Measurements from ENCODE around the gene GPS1.
"Not testable (repeated sequence)": the region's sequence is repeated elsewhere in the genome, so short reads cannot be mapped to it uniquely, and the experiment has no call there.

GPS1 gene

DNA sequence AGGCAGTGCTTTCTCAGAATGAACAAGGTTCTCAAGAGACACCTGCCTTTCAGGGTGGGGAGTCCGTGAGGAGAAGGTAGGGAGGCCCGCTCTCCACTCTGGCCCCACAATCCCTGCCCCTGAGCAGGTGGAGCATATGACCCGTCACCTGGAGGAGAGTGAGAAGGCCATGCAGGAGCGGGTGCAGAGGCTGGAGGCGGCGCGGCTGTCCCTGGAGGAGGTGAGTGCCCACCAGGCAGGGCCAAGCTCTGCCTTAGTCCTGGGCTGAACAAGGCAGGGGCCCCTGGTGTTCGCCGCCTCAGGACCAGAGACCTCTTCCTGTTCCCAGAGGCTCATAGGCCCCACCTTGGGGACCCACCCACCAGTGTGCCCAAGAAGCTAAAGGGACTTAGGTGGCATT is 22.7 kb upstream of the GPS1 start:
- no peak for DNase-seq (ENCODE audit: low spot score)

DNA sequence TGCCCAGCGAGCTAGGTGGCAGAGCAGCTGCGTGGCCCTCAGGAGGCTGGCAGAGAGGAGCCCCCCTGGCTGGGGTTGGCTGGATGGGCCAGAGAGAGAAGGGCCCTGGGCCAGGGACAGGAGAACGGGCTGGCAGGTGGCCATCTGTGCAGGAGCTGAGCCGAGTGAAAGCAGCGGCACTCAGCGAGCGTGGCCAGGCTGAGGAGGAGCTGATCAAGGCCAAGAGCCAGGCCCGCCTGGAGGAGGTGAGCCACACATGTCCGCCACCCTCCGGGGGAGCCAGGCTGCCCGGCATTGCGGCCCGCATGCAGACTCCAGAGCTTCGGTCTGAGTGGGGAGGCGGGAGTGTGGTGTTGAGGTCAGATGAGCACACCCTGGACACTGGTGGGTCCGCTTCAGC is 22.3 kb upstream of the GPS1 start:
- DNase-seq (ENCODE audit: low spot score): no peak

DNA sequence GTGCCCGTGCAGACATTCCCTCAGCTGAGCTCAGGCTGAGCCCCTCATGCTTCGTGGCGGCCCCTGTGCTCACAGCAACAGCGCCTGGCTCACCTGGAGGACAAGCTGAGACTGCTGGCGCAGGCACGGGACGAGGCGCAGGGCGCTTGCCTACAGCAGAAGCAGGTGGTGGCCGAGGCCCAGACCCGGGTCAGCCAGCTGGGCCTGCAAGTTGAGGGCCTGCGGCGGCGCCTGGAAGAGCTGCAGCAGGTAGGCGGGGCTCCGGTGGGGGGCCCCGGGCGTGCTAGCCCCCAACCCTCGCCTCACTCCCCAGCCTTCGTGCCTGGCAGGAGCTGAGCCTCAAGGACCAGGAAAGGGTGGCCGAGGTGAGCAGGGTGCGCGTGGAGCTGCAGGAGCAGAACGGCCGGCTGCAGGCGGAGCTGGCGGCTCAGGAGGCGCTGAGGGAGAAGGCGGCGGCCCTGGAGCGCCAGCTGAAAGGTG is 21.7 kb upstream of the GPS1 start:
- DNase-seq (ENCODE audit: low spot score): no peak

DNA sequence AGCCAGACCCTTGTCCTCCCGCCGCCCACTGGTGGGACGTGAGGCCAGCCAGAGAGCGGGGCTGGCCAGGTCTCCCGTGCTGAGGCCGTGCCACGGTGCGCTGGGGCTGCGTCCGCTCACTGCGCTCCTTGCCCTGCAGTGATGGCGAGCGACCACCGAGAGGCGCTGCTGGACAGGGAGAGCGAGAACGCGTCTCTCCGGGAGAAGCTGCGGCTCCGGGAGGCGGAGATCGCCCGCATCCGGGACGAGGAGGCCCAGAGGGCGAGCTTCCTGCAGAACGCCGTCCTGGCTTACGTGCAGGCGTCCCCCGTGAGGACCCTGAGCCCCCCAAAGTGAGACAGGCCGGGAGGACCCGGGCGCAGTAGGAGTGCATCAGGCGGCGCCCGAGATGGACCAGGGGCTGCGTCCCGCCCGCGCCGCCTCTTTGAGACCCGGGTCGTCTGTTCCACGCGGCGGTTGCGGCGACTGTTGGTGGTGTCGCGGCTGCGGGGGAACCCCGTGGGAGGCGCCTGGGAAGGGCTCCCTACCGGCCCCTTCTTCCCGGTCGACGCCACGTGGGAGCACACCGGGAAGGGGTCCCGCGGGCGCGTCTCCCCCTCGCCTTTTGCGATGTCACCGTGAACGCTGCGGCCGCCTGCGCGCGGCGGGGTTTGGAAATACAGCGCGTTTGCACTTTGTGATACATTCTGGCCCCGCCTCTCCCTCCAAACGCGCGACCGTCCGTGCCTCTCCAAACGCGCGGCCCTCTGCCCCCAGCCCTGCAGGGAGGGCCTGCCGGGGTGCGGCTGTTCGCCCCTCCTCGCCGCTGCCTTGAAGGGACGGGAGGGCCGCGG is 21.0 kb upstream of the GPS1 start:
- peak; percentile 90 for DNase-seq (ENCODE audit: low spot score)

DNA sequence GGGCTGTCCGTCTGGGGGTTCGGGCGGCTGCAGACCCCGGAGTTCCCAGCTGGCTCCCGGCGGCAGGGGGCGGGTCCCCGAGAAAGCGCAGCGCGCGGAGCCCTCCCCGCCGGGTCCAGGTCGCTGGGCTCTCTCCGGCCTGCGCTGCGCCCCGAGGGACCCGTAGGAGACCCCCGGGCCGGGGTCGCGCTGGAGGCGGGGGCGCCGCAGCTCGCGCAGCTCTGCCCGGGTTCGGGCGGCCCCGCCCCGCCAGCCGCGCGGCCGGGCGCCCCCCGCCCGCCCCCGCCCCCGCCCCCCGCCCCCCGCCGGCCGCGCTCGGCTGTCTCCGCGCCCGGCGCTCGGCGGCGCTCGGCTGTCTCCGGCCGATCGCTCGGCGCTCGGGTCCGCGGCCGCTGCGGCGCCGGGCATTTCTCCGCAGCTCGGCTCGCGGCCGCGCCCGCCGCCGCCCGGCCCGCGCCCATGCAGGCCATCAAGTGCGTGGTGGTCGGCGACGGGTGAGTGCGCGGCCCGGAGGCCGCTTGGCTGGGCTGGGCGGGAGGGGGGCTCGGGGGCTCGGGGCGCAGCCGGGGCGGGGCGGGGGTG is 20.3 kb upstream of the GPS1 start, which contains the start of gene RAC3:
Gene RAC3 (plus strand): TSS at position 376 of the 582 bp plus-strand sequence. CDS start 84 bp downstream, at position 460.
- no peak for DNase-seq (ENCODE audit: low spot score)

DNA sequence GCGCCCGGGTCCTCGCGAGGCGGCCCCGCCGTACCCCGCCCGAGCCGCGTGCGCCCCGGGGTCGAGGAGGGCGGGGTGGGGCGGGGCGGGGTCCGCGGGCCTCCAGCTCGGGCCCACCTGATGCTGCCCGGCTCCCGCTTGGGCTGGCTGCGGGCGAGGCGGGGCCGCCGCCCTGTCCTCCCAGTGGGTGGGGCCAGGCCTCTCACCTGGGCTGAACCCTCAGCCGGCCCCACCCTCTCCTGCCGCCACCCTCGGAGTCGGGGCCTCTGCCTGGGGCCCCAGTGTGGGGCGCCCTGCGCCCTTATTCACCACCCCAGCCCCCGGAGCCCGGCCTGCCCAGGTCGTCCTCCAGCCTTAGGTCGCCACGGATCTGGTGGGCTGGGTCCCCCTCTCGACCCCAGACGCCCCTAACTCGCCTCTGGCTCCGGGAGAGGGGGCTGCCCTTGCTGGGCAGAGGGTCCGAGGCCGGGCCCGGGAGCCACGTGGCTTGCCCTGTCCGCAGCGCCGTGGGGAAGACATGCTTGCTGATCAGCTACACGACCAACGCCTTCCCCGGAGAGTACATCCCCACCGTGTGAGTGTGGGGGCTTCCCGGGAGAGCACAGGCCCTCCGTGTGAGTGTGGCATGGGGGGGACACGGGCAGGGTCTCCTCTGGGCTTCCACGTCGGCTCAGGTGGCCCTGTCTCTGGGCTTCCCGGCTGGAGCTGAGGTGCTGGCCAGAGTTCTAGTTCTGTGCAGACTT is 19.6 kb upstream of the GPS1 start:
- DNase-seq (ENCODE audit: low spot score): no peak

DNA sequence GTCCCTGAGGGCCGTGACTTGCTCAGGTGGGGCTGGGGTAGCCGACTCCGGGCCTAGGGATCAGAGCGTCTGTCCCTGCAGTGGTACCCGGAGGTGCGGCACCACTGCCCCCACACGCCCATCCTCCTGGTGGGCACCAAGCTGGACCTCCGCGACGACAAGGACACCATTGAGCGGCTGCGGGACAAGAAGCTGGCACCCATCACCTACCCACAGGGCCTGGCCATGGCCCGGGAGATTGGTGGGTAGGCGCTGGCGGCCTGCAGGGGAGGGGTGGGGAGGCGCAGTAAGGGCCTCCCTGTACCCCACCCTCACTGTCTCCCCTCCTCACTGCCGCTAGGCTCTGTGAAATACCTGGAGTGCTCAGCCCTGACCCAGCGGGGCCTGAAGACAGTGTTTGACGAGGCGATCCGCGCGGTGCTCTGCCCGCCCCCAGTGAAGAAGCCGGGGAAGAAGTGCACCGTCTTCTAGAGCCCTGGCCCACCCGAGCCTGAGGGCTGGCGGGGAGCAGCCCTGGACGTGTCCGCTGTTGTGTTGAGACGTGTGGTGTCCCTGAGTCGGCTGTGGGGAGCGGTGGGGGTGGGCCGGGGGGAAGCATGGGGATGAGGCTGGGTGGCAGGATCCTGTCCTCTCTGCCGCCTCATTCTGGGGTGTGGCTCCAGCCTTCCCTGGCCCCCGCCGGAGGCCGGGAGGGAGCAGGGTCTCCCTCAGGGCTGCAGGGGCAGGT is 18.2 kb upstream of the GPS1 start:
- DNase-seq (ENCODE audit: low spot score): no peak

DNA sequence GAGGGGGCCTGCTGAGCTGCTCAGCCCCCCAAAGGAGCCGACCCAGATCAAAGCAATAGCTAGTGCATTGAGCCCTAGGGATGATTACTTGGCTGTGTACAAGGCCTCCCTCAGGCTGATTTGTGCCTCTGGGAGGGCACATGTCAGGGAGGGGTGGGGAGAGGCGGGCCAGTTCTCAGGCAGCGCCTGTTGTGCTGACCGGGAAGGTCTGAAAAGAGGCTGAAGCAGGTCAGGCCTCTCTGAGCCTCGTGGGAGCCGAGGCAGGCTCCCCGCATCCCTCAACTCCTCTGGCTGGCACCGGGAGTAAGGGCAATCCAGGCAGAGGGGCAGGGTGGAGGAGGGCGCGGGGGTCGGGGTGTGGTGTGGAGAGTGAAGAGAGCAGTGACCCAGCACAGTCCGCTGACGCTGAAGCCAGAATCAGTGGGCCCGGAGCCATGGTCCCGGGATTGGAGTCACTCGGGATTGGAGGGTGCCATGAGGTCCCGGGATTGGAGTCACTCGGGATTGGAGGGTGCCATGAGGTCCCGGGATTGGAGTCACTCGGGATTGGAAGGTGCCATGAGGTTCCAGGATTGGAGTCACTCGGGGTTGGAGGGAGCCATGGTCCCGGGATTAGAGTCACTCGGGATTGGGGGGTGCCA is 17.2 kb upstream of the GPS1 start:
- DNase-seq (ENCODE audit: low spot score): no peak

DNA sequence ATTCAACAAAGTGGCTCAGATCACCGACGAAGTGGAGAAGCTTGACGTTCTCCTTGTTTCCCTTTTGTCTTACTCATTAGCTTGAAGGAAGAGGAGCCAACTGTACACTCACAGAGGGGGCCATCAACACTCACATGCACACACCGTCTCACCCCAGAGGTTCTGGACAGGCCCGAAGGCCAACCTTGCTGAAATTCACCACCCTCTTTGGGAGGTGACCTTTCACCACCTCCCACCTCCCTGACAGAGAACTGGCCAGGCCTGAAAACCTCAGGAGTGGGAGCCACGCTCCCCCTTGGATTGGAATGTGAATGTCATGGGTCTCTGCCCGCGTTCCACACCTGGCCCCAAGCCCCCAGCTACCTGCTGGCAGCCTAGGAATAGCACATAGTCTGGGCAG is 16.2 kb upstream of the GPS1 start:
- DNase-seq (ENCODE audit: low spot score): no peak

DNA sequence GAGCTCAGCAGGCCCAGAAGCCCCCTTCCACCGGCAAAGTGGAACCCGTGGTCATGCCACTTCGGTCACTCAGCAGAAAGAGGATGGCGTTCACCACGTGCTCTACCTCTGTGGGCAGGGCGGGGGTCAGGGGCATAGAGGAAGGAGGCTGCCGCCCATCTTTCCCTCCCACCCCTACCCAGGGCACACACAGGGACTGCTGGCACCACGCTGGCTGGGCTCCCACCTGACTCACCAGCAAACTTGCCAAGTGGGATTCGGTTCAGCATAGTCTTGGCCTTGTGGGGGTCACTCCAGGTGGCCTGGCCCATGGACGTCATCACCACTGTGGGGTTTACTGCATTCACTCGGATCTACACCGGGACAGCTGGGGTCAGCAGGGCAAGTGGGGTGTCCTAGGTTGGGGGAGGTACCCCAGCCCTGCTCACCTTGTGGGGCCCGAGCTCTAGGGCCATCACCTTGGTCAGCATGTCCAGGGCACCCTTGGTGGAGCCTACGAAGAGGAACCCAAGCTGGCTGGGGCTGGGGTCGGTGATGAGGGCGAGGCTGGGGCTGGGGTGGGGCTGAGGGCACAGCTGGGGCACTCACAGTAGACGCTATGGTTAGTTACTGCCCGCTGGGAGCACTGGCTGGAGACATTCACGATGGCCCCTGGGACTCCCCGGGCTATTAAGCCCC is 15.6 kb upstream of the GPS1 start:
- no peak for DNase-seq (ENCODE audit: low spot score)

DNA sequence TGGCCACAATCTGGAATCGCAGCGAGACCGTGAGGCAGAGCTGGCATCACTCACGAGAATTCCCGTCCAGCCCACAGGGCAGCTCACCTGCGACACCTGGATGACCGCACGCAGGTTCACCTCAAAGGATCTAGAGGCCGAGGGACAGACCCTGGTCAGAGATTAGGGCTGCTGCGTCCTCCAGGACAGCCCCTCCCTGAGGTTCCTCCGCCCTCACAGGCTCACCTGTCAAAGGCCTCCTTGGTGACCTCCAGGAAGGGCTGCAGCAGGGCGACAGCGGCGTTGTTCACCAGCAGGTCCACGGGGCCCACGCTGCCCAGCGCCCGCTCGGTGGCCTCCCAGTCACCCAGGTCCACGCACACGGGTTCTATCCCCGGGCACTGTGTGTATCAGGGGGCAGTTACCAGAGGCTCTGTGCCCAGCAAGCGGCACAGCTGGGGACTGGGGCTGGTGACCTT is 15.0 kb upstream of the GPS1 start:
- no peak for DNase-seq (ENCODE audit: low spot score)

DNA sequence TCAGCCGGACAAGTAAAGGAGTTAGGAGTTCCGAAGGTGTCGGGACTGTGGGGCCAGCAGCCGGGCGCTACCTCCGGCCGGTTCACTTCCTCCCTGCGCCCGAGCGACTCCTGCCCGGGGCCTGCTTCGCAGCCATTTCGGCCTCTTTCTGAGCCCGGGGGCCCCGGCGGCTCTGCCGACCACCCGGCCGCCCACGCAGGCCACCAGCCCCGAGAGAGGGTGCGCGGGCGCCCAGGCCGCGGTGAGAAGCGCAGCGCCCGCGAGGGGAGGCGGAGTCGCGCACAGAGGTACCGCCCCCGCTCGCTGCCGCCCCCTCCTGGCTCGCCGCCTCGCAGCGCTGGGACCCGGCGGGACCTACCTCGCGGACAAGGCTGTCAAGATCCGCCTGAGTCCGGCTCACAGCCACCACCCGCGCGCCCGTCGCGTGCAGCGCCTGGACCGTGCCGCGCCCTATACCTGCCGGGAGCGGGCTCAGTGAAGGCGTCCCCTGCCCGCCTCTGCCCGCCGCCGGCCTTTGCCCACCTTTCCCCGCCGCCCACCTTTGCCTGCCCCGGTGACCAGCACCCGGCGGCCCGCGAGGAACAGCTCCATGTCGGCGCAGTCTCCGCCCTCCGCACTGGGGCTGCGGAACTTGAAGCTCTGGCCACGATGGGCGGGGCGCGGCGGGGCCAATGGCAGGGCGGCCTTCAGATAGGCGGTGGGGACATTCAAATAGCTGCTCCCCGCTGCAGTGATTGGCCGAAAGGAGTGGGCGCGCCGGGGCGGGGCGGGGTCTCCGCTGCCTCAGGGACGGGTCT is 14.4 kb upstream of the GPS1 start, which contains the start of gene DCXR:
Gene DCXR (minus strand): TSS at position 606 of the 797 bp plus-strand sequence. CDS start 15 bp downstream, at position 591.
- DNase-seq (ENCODE audit: low spot score): peak; percentile 96

DNA sequence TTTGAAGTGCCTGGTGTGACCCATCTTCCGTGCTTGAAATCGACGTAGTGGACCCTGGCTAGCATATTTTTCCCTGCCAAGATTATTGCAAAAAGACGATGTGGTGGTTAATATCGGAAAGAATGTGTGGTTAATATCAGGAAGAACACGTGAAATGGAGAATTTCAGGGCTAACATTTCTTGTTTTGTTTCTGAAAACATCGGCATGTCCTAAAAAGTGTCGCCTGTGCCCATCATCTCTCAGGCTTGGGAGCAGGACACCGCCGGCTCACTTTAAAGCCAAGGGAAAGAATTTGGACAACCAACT is 13.9 kb upstream of the GPS1 start:
- DNase-seq (ENCODE audit: low spot score): no peak

DNA sequence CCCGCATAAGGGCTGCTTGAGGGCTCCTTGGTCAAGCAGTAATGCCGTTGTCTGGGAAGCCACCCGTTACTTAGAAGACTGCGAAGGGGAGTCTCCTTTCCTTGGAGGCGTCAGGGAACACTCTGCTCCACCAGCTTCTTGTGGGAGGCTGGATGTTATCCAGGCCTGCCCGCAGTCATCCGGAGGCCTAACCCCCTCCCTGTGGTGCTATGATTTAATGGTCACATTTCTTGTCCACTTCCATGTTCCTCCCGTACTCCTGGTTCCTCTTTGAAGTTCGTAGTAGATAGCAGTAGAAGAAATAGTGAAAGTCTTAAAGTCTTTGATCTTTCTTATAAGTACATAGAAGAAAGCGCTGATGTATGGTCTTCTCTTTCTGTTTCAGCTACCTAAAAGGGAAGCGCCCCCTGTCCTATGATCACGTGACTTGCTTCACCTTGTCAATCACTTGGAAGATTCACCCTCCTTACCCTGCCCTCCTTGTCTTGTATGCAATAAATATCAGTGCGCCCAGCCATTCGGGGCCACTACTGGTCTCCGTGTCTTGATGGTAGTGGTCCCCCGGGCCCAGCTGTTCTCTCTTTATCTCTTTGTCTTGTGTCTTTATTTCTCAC is 12.8 kb upstream of the GPS1 start:
- not testable (repeated sequence) for DNase-seq (ENCODE audit: low spot score)

DNA sequence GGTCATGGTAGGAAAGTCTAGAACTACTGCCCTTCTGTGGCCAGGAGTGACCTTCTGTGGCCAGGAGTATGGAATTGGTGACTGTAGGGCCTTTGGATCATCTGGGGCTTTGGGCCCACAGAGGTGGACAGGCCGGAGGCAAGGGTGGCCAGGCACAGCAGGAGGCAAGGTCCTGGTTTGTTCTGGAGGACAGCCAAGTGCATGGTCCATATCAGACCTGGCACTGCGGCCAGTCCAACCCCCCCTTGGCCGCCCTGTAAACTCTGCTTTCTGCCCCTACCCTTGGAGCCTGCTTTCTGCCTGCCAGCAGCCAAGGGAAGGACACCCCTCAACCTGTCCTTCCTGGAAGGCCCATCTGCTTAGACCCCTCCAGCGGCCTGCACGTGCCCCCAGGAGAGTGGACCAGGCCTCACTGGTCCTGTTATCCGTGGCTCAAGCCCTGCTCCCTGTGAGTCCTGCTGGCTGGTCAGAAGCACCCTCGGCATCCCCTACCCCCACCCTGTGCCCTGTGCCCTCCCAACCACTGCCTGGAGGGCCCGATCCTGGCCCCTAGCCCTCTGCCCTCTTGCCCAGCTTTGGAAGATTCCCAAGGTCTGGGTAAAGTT is 11.9 kb upstream of the GPS1 start:
- DNase-seq (ENCODE audit: low spot score): no peak

DNA sequence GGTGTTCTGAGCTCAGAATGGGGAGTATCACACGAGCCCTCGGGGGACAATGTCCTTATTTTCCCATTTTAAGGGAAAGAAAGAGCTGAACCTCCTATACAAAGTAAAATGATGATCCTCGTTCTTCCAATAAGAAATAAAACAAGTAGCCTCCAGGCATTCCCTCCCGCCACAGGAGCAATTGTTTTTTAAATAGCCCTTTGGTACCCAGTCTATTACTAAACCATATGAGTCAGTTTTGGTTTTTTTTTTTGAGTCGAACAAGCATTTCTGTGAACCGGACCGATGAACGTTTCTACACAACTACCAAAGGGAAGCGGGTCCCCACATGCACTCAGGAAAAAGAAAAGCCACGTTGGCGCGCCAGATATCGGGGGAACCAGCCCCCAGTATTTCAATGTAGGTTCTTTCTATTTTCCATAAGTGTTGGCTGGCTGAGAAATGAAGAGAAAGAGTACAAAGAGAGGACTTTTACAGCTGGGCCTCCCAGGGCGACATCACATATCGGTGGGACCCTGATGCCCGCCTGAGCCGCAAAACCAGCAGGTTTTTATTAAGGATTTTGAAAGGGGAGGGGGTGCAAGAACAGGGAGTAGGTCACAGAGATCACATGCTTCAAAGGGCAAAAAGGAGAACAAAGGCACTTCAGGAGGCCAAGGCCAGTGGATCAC is 10.4 kb upstream of the GPS1 start:
- no peak for DNase-seq (ENCODE audit: low spot score)

DNA sequence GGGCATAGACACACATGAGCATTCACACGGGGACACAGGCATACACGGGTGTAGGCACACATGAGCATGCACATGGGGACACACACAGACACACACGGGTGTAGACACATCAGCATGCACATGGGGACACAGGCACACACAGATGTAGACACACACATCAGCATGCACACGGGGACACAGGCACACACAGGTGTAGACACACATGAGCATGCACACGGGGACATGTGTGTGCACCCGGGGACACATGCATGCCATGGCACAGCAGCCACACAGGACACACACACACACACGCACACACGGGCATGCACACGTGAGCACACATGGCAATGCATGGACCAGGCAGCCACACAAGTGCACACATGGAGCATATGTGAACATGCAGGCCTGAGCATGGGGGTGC is 9.0 kb upstream of the GPS1 start:
- DNase-seq (ENCODE audit: low spot score): no peak

DNA sequence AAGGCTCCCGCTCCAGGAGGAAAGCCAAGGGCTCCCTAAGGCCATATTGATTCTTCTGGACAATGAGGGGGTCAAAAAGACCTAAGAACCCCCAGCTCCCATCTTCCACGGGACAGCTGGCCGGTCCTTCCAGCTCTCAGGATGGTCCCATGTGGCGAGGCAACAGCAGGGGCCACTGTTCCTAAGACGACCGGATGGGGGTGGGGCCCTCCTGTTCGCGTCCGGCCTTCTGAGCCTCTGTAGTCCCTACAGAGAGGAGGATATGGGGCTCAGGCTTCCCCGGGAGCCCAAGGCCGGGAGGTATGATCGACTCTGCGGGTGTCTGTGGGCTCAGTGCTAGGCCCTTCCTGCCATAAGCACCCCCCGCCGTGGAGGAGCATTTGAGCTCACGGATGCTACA is 8.2 kb upstream of the GPS1 start:
- DNase-seq (ENCODE audit: low spot score): no peak
